HUES6 (cell line): ENCODE data around the gene ZFAND4.
"Not testable (repeated sequence)": the region's sequence is repeated elsewhere in the genome, so short reads cannot be mapped to it uniquely, and the experiment has no call there.

ENCODE experiments used
- H3K27ac ChIP-seq: 2 replicates; pipeline ENCODE4 v1.7.0; 2013; ENCODE audit warnings: low read depth, mild to moderate bottlenecking, low read length, inconsistent platforms
- H3K27me3 ChIP-seq: 2 replicates; pipeline ENCODE4 v1.6.1; 2013; ENCODE audit warnings: low read length; ENCODE audit not compliant: control insufficient read depth, insufficient read depth
- H3K36me3 ChIP-seq: 2 replicates; pipeline ENCODE4 v1.6.1; 2013; ENCODE audit warnings: low read length; ENCODE audit not compliant: control insufficient read depth, insufficient read depth
- H3K4me1 ChIP-seq: 2 replicates; pipeline ENCODE4 v1.6.1; 2013; ENCODE audit warnings: low read length; ENCODE audit not compliant: control insufficient read depth, insufficient read depth
- H3K4me3 ChIP-seq: 2 replicates; pipeline ENCODE4 v1.5.1; 2013; ENCODE audit warnings: low read depth, low read length
- H3K9ac ChIP-seq: one replicate; pipeline ENCODE4 v1.6.1; 2013; ENCODE audit warnings: mild to moderate bottlenecking, low read length
- H3K9me3 ChIP-seq: 2 replicates; pipeline ENCODE4 v1.6.1; 2013; ENCODE audit warnings: low read depth, low read length; ENCODE audit not compliant: control insufficient read depth, insufficient read depth

ZFAND4 gene

DNA sequence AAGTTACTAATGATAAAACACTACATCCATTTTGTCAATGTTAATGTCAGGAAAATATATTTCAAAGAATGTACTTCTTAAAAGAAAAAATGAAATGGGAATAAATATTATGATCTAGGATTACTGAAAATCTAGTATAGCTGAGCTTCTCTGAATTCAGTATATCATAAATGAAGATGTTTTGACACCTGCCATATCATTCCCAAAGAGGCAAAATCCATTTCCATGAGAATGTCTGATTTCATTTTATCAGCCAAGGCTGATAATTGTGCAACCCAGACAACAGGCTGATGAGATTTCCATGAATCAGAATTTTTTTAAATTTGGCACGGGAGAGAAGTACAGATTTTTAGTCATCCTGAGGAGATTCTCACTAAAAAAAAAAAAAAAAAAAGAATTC lies 32.5 kb downstream of the ZFAND4 start:
- H3K4me1 ChIP-seq: no peaks in the 10 kb centered on the region
- no peak overlapping the region for H3K27ac ChIP-seq

DNA sequence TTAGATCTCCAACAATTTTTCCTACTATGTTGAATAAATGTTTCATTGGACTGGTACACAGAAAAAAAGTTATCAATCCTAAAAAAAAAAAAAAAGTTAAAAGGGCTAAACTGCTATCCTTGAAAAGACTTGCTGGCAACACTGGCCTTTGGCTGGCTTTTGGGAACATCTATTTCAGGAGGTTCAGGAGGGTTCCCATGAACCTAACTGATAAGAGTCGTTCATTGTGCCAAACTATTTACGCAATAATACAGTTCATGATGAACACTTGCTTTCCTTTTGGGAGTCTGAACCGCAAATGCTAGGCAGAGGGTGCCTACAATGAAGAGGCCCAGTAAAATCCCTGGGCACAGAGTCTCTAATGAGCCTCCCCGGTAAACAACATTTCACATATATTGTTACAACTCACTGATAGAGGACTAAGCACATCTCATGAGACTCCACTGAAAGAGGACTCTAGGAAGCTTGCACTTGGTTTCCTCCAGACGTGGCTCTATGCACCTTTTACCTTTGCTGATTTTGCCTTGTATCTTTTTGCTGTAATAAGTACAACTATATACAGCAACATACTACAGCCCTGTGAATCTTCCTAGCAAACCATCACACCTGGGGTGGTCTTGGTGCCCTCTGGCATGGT lies 45.0 kb downstream of the ZFAND4 start:
- no peak overlapping the region for H3K27ac ChIP-seq
- H3K36me3 ChIP-seq: peaks cover 9% of the 10 kb centered on the region; the same call in 1 of the 2 replicates
- H3K27me3 ChIP-seq: no peaks in the 10 kb centered on the region
- H3K4me1 ChIP-seq: no peaks in the 10 kb centered on the region
- H3K9me3 ChIP-seq: no peaks in the 10 kb centered on the region
- H3K9ac ChIP-seq: no peak overlapping the region
- H3K4me3 ChIP-seq: no peak overlapping the region

More for the DNA sequence above, 32.5 kb downstream of the ZFAND4 start:
- no peaks in the 10 kb centered on the region for H3K27me3 ChIP-seq
- no peak overlapping the region for H3K9ac ChIP-seq
- no peak overlapping the region for H3K4me3 ChIP-seq
- no peaks in the 10 kb centered on the region; the same call in 1 of the 2 replicates for H3K36me3 ChIP-seq
- no peaks in the 10 kb centered on the region for H3K9me3 ChIP-seq

DNA sequence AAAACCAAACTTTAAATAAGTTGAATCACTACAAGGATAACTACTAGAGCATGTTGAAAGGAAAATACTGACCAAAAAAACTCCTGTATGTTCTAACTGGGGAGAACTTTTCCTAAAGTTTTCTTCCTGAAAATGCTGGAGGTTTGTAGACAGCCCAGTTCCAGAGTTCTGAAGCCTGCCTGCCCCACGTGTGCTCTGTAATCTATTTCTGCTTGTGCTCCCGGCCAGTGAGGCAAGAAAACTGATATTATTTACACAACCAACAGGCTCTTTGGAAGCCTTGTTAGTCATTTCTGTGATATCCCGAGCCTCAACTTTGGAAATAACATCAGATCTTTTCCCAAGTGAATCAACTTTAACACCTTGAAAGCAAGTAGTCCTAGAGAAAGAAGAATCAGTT lies 46.7 kb downstream of the ZFAND4 start:
- Histone ChIP-seq H3K9me3 (no peaks in the 10 kb centered on the region), H3K36me3 (peaks cover 9% of the 10 kb centered on the region; the same call in 1 of the 2 replicates), H3K4me1 (no peaks in the 10 kb centered on the region), H3K27me3 (no peaks in the 10 kb centered on the region), H3K9ac (no peak overlapping the region), H3K4me3 (no peak overlapping the region), H3K27ac (no peak overlapping the region)

DNA sequence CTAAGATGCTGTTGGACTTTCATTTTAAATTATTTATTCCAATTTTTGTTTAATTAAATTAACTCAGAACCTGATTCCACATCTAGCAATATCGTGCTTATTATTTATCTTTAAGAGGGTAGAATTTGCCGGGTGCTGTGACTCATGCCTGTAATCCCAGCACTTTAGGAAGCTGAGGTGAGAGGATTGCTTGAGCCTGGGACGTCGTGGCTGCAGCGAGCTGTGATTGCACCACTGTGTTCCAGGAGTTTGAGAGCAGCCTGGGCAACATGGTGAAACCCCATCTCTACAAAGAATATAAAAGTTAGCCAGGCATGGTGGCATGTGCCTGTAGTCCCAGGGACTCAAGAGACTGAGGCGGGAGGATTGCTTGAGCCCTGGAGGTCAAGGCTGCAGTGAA lies 47.8 kb downstream of the ZFAND4 start:
- no peaks in the 10 kb centered on the region for H3K9me3 ChIP-seq
- peaks cover 9% of the 10 kb centered on the region; the same call in 1 of the 2 replicates for H3K36me3 ChIP-seq
- no peaks in the 10 kb centered on the region for H3K27me3 ChIP-seq
- no peaks in the 10 kb centered on the region for H3K4me1 ChIP-seq
- no peak overlapping the region for H3K4me3 ChIP-seq
- H3K9ac ChIP-seq: no peak overlapping the region
- H3K27ac ChIP-seq: no peak overlapping the region

DNA sequence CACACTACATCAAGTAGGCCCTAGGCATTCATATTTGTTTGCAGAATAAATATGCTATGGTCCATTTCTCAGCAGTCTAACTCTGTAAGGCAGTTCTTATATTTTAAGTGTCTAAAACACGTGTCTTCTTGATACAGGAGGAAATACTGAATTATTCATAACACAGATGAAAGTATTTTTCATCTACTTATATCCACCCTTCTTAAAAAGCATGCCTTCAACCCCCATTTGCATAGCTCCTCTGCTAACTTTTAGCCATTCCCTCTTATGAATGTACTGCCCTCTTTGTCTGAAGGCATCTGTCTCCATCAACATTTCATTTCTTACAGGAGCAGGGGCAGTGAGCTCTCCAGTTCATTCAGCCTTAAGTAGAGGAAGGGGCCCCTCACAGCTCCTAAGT lies 57.7 kb downstream of the ZFAND4 start:
- peaks cover 3% of the 10 kb centered on the region for H3K36me3 ChIP-seq
- no peaks in the 10 kb centered on the region for H3K9me3 ChIP-seq
- H3K9ac ChIP-seq: no peak overlapping the region

DNA sequence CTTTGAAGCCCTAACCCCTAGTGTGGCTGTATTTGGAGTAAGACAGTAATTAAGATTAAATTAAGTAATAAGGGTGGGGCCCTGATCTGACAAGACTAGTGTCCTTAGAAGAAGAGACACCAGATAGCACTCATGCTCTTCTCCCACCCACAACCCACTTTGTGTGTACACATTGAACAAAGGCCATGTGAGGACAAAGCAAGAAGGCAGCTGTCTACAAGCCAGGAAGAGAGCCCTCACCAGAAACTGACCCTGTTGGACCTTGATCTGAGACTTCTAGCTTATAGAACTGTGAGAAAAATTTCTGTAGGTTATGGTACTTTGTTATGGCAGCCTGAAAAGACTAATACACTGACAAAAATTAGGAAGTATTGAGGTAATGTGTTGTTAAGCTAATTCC lies 59.8 kb downstream of the ZFAND4 start:
- H3K4me3 ChIP-seq: no peak overlapping the region
- peaks cover 5% of the 10 kb centered on the region for H3K36me3 ChIP-seq
- H3K9ac ChIP-seq: no peak overlapping the region
- no peak overlapping the region for H3K27ac ChIP-seq
- H3K4me1 ChIP-seq: no peaks in the 10 kb centered on the region
- no peaks in the 10 kb centered on the region for H3K9me3 ChIP-seq
- H3K27me3 ChIP-seq: no peaks in the 10 kb centered on the region

More for the DNA sequence above, 57.7 kb downstream of the ZFAND4 start:
- no peak overlapping the region for H3K27ac ChIP-seq
- H3K4me3 ChIP-seq: no peak overlapping the region
- H3K27me3 ChIP-seq: no peaks in the 10 kb centered on the region
- H3K4me1 ChIP-seq: no peaks in the 10 kb centered on the region

DNA sequence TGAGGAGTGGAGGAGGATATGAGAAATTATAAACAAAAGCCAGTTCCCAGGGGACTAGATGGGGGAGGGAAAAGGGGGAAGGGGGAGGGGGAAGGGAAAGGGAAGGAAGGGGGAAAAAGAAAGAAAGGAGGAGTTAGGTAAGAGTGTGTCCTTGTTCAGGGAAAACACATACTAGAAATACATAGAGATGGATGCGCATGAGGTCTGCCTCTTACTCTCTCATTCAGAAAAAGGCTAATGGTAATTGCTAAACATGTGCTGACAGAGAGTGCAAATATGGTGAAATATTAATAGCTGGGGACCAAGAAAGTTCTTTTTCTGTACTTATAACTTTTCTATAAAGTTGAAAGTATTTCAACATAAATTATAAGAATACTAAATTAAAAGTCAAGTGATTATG lies 64.5 kb downstream of the ZFAND4 start:
- Histone ChIP-seq H3K4me3 (no peak overlapping the region), H3K27me3 (no peaks in the 10 kb centered on the region), H3K9me3 (no peaks in the 10 kb centered on the region), H3K9ac (no peak overlapping the region), H3K4me1 (no peaks in the 10 kb centered on the region), H3K27ac (no peak overlapping the region), H3K36me3 (peaks cover 3% of the 10 kb centered on the region; the same call in 1 of the 2 replicates)

DNA sequence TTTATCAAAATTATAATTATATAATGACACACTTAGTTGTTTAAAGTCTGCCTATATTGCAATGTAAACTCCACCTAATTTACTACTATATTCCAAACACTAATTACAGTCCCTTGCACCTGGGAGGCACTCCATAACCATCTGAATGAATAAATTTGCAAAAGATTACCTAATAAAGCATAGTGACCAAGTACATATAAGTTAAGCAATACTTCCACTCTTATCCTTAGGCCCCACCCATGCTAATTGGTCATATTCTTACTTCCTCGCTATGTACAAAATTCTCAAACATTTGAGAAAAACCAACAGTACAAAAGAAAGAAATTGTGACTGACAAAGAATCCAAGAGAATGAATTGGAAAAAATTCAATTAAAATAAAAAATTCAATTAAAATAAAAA lies 65.3 kb downstream of the ZFAND4 start:
- Histone ChIP-seq H3K9me3 (no peaks in the 10 kb centered on the region), H3K9ac (no peak overlapping the region), H3K4me3 (no peak overlapping the region), H3K4me1 (no peaks in the 10 kb centered on the region), H3K27me3 (no peaks in the 10 kb centered on the region), H3K27ac (no peak overlapping the region), H3K36me3 (peaks cover 3% of the 10 kb centered on the region; the same call in 1 of the 2 replicates)

DNA sequence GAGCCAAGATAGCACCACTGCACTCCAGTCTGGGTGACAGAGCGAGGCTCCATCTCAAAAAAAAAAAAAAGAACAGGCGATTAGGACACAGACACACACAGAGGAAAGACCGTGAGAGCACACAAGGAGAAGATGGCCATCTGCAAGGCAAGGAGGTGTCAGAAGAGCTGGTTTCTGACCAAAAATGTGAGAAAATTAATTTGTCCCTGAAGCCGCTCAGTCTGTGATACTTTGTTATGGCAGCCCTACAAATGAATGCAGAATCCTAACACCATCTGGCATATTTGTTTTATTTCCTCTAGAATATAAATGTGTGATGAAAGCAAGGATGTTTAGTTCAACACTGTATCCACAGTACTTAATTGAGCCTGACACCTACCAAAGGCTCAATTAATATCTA lies 69.7 kb downstream of the ZFAND4 start:
- Histone ChIP-seq H3K9me3 (peaks cover 13% of the 10 kb centered on the region; the same call in 1 of the 2 replicates), H3K4me1 (no peaks in the 10 kb centered on the region), H3K27ac (no peak overlapping the region), H3K9ac (no peak overlapping the region), H3K27me3 (no peaks in the 10 kb centered on the region), H3K4me3 (no peak overlapping the region), H3K36me3 (no peaks in the 10 kb centered on the region)

DNA sequence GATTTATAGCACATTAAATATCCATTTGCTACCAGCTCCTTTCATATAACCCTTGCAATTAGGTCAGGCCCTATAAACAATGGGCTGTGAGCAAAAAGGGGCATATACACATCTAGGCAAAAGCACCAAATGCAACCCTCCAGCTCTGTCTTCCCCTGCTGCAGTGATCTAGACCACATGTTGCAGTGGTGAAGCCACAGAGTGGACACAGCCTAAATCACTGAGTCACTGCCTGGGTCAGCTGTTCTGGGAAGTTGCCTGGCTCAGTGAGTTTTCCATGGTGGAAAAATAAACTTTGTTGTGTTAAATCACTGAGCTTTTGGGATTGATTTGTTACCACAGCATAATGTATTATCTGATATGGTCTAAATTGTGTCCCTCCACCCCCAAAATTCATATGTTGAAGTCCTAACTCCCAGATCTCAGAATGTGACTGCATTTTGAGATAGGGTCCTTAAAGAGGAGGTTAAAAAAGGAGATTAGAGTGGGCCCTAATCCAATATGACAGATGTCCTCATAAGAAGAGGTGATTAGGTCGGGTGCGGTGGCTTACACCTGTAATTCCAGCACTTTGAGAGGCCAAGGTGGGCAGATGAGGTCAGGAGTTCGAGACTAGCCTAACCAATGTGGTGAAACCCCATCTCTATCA lies 70.4 kb downstream of the ZFAND4 start:
- H3K4me3 ChIP-seq: no peak overlapping the region
- no peak overlapping the region for H3K9ac ChIP-seq
- H3K27me3 ChIP-seq: peaks cover under 1% of the 10 kb centered on the region; the same call in 1 of the 2 replicates
- H3K9me3 ChIP-seq: peaks cover 13% of the 10 kb centered on the region; the same call in 1 of the 2 replicates
- no peaks in the 10 kb centered on the region for H3K4me1 ChIP-seq
- H3K36me3 ChIP-seq: no peaks in the 10 kb centered on the region
- no peak overlapping the region for H3K27ac ChIP-seq

DNA sequence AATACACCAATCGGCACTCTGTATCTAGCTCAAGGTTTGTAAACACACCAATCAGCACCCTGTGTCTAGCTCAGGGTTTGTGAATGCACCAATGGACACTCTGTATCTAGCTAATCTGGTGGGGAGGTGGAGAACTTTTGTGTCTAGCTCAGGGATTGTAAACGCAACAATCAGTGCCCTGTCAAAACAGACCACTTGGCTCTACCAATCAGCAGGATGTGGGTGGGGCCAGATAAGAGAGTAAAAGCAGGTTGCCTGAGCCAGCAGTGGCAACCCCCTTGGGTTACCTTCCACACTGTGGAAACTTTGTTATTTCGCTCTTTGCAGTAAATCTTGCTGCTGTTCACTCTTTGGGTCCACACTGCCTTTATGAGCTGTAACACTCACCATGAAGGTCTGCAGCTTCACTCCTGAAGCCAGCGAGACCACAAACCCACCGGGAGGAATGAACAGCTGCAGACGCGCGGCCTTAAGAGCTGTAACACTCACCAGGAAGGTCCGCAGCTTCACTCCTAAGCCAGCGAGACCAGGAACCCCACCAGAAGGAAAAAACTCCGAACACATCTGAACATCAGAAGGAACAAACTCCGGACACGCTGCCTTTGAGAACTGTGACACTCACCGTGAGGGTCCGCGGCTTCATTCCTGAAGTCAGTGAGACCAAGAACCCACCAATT lies 71.2 kb downstream of the ZFAND4 start:
- H3K27ac ChIP-seq, H3K4me3 ChIP-seq, H3K9ac ChIP-seq, H3K4me1 ChIP-seq, H3K36me3 ChIP-seq, H3K27me3 ChIP-seq: not testable (repeated sequence)
- H3K9me3 ChIP-seq: peaks cover 13% of the 10 kb centered on the region; the same call in 1 of the 2 replicates
